RWPE1 (cell line): ENCODE results near the gene BACH2.

Source experiments
- CTCF ChIA-PET: fragments of 350-600 bp; sonication (Branson Sonifier 250); formaldehyde crosslinking; extraction: SDS; loops from one replicate; lab custom pipeline; 2021; lab: Yijun Ruan, JAX
- POLR2A ChIA-PET: fragments of 400-600 bp; formaldehyde crosslinking; extraction: SDS; loops from one replicate; lab custom pipeline; 2020; ENCODE audit warnings: antibody characterized with exemption; ENCODE audit not compliant: low non-redundant PET; lab: Yijun Ruan, JAX
- DNase-seq: peaks from one replicate; pipeline ENCODE4 v3.0.0; 2012; ENCODE audit warnings: low spot score
- H3K27ac ChIP-seq: fragments of 450-650 bp; 2 replicates; pipeline ENCODE4 v1.5.1; 2017
- CTCF ChIP-seq: fragments of 450-650 bp; conservative IDR thresholded peaks from 2 replicates; pipeline ENCODE4 v1.5.1; 2017; ENCODE audit warnings: low read depth, mild to moderate bottlenecking

BACH2 gene

GRCh38 chr6:90218959-90219208 is 77.8 kb downstream of the BACH2 start:
- H3K27ac ChIP-seq = peak overlapping the region; percentile 94
- peak; percentile 3 for DNase-seq
- CTCF ChIA-PET = interaction anchor here (0.6 to 1.0 kb wide), 2 partner anchors 41 to 278 kb away, joined by 4 read pairs; no protein-coding TSS in a partner anchor
- no peak for TF ChIP-seq CTCF
- POLR2A ChIA-PET = interaction anchor here (0.6 kb wide), 1 partner anchor 516 kb away, joined by 5 read pairs; no protein-coding TSS in a partner anchor

- no peak for TF ChIP-seq CTCF
- ChIA-PET POLR2A (no interaction called here), CTCF (no interaction called here)
- DNase-seq = peak; percentile 7
- H3K27ac ChIP-seq = peak overlapping the region; percentile 94
Measured at GRCh38 chr6:90217506-90218127, 79.0 kb downstream of the BACH2 start.

DNA sequence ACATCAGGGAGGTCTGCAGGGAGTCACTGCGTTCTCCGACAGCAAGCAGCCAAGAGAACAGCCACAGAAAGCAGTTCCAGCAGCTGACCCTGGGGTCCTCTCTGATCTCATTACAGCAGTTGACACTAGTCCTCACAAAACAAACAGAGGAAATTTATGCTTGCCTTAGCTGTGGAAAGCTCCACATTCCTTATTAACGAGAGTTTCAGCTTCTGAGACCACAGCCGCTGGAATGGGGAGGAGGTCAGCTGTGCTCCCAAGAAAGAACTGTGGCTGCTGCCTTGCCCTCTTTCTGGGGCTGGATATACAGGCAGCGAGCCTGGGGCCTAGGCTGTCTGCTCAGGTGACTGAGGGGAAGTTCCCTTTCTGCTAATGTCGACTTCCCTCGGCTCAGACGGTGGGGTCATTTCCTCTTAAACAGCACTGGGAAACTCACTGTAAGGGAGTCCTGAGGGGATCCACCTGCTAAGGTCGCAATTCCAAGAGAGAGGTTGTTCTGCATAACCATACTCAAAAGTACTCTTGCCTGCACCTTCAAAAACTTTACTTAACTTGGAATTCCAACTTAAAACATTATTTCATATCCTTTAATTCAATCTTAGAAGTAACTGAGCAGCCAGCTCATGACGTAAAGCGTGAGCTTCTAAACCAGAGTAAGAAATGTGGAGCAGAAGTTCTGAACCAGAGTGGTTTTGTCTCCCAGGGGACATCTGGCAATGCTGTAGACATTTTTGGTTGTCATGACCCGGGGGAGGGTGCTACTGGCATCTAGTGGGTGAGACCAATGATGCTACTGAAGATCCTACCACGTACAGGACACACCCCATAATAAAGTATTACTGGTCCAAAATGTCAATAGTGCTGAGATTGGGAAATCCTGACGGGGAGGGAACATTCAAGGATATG is 80.3 kb downstream of the BACH2 start:
- H3K27ac ChIP-seq = peak overlapping the region; percentile 41
- ChIA-PET POLR2A (no interaction called here), CTCF (interaction anchor here (0.5 to 0.7 kb wide), 2 partner anchors 14 to 262 kb away, joined by 3 read pairs; no protein-coding TSS in a partner anchor)
- DNase-seq = no peak
- TF ChIP-seq CTCF = no peak

DNA sequence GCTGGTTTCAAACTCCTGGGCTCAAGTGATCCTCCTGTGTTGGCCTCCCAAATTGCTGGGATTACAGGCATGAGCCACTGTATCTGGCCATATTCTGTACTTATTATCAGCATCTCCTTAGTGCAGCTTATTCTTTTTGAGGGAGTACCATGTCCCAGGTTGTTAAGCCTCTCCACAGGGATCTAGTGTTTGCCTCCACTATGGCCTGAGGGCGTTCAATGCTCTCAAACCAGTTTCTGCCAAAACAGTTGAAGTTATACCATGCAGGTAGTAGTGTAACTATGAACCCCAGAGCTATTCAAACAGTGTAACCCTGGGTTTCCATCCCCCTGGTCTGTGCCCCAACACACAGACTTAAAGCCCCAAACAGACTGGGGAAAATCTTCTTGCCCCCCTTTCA is 81.7 kb downstream of the BACH2 start:
- H3K27ac ChIP-seq = no peak overlapping the region
- POLR2A ChIA-PET = no interaction called here

DNA sequence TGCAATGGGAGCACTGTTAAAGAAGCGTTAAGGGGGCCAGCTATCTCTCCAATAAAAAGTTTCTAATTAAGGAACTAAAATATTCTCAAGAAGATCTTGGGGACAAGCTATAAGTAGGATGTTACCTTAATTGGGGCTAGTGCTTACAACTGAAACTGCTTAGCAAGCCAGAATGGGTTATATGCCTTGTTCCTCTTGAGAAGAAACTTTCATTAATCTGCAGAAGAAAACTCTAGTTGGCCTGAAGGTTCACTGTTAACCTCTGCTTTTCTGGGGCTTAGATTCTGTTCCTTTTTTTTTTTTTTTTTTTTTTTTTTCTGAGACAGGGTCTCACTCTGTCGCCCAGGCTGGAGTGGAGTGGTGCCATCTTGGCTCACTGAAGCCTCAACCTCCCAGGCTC is 82.2 kb downstream of the BACH2 start:
- ChIA-PET CTCF (interaction anchor here (0.7 kb wide), 1 partner anchor 220 kb away, joined by 3 read pairs; no protein-coding TSS in a partner anchor), POLR2A (no interaction called here)
- TF ChIP-seq CTCF = no peak
- no peak overlapping the region for H3K27ac ChIP-seq
- no peak for DNase-seq

More for the DNA sequence above, 81.7 kb downstream of the BACH2 start:
- no peak for TF ChIP-seq CTCF
- DNase-seq = no peak
- CTCF ChIA-PET = interaction anchor here (0.7 kb wide), 1 partner anchor 219 kb away, joined by 3 read pairs; no protein-coding TSS in a partner anchor

GRCh38 chr6:90212274-90212673 is 84.4 kb downstream of the BACH2 start:
- ChIA-PET CTCF (interaction anchor here (0.6 kb wide), 1 partner anchor 84 kb away, joined by 3 read pairs; no protein-coding TSS in a partner anchor), POLR2A (no interaction called here)
- no peak for DNase-seq
- no peak for TF ChIP-seq CTCF
- H3K27ac ChIP-seq = no peak overlapping the region
